ENCODE data around the gene PHC3.

GRCh38 chr3:170089862-170090600, 91.5 kb downstream of the PHC3 start:
- no peak for TF ChIP-seq CTCF (conservative IDR thresholded peaks at IDR 0.05; ENCODE audit: low read depth, low read length)
- no peak for TF ChIP-seq EZH2 (IDR thresholded peaks at IDR 0.05; ENCODE audit: borderline replicate concordance, low read depth, low read length, poor library complexity, severe bottlenecking)
